Activated naive CD8-positive, alpha-beta T cell treated with anti-CD3 and anti-CD28 coated beads for 36 hours (primary cell): ENCODE measurements around the gene MYOM3. TPM values are rescaled to one million over a fixed set of nuclear protein-coding genes. Genes with fewer than 3 reads are reported as not detected.
"Not testable (repeated sequence)": the region's sequence is repeated elsewhere in the genome, so short reads cannot be mapped to it uniquely, and the experiment has no call there.

Source experiments
- DNase-seq: peaks from one replicate; pipeline ENCODE4 v3.0.0; 2021
- H3K27ac Mint-ChIP-seq: one replicate; pipeline ENCODE4 v1.8.0; 2022; ENCODE audit warnings: mild to moderate bottlenecking, moderate library complexity, mixed read lengths
- H3K27me3 Mint-ChIP-seq: one replicate; pipeline ENCODE4 v1.8.0; 2022; ENCODE audit warnings: mild to moderate bottlenecking, mixed read lengths
- H3K36me3 Mint-ChIP-seq: one replicate; pipeline ENCODE4 v1.8.0; 2021; ENCODE audit warnings: mild to moderate bottlenecking, mixed read lengths
- H3K4me1 Mint-ChIP-seq: one replicate; pipeline ENCODE4 v1.8.0; 2021; ENCODE audit warnings: mixed read lengths
- H3K4me3 Mint-ChIP-seq: one replicate; pipeline ENCODE4 v1.8.0; 2022; ENCODE audit warnings: mild to moderate bottlenecking, moderate library complexity, mixed read lengths
- H3K9me3 Mint-ChIP-seq: one replicate; pipeline ENCODE4 v1.8.0; 2022; ENCODE audit warnings: mixed read lengths
- total RNA-seq, 2 experiments: library from RNA; stranded (reverse); gene quantifications; one replicate each; pipeline ENCODE4 v1.2.3, GENCODE V29; 2021

Gene MYOM3
- total RNA-seq, 2 experiments from 2014 or later = not detected

- no peak overlapping the region for H3K4me3 Mint-ChIP-seq
- H3K4me1 Mint-ChIP-seq = no peaks in the 10 kb centered on the region
- no peaks in the 10 kb centered on the region for H3K36me3 Mint-ChIP-seq
- no peak for DNase-seq
- peaks cover 5% of the 10 kb centered on the region for H3K27me3 Mint-ChIP-seq
- no peak overlapping the region for H3K27ac Mint-ChIP-seq
- H3K9me3 Mint-ChIP-seq = peaks cover 4% of the 10 kb centered on the region
These were observed 49.7 kb downstream of the MYOM3 start for GRCh38 chr1:24062221-24062620.

DNA sequence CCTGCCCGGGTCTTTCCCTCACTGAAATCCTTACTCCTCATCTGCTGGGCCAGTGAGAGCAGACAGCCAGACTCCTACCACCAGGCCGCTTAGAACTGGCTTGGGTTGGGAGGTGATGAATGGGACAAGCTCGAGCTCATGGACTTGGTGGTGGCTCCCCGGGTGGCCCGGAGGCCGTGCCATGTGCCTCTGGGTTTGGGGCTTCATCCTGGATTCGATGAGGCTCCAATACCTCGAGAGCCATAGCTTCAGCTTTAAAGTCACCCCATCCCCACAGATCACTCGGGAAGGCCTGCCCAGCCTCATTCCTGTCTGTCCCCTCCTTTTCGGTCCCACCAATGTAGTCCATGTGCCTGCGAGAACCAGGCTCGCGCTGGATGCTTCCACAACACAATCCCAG lies 51.5 kb downstream of the MYOM3 start:
- Mint-ChIP-seq H3K27ac (no peak overlapping the region), H3K4me3 (no peak overlapping the region), H3K9me3 (peaks cover 4% of the 10 kb centered on the region), H3K36me3 (no peaks in the 10 kb centered on the region), H3K27me3 (peaks cover 5% of the 10 kb centered on the region), H3K4me1 (no peaks in the 10 kb centered on the region)
- DNase-seq = no peak

- Mint-ChIP-seq H3K9me3 (peaks cover 4% of the 10 kb centered on the region), H3K27me3 (peaks cover 5% of the 10 kb centered on the region), H3K36me3 (no peaks in the 10 kb centered on the region), H3K4me3 (no peak overlapping the region), H3K4me1 (no peaks in the 10 kb centered on the region), H3K27ac (no peak overlapping the region)
- no peak for DNase-seq
These were observed 53.1 kb downstream of the MYOM3 start for GRCh38 chr1:24058671-24059455.

DNA sequence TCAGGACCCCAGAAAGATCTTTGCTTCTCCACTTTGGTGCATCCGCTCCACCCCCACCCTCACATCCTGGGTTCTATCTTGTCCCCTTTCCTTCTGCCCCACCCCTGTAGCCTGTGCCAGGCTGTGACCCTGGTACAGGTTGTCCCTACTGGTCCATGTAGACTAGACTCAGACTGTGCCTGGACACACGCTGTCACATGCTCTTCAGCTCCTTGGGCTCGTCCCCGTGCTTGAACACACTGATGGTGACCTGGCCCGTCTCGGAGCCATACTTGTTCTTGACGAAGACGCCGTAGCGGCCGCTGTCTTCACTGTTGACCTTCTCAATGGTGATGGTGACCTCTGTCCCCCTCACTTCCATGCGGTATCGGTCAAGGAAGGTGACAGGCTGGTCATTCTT lies 54.8 kb downstream of the MYOM3 start:
- no peak for DNase-seq
- no peaks in the 10 kb centered on the region for H3K9me3 Mint-ChIP-seq
- no peak overlapping the region for H3K27ac Mint-ChIP-seq
- no peaks in the 10 kb centered on the region for H3K4me1 Mint-ChIP-seq
- no peak overlapping the region for H3K4me3 Mint-ChIP-seq
- no peaks in the 10 kb centered on the region for H3K27me3 Mint-ChIP-seq
- H3K36me3 Mint-ChIP-seq = no peaks in the 10 kb centered on the region

DNA sequence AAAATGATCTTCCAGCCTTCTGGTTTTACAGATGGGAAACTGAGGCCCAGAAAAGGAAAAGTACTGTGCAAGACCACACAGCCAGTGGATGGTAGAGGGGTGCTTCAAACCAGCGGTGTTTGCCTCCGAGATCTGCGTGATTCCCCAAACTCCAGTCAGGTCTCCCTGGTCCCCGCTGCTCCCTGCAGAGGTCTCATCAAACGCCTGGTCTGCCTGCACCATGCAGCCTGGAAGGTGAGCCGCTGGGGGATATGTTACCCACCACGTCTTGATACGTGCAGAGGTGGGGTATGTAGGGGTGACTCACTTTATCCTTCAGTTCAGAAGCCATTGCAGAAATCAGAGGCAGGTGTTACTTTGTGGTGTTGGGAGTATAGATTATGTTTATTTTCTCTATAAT lies 56.3 kb downstream of the MYOM3 start:
- H3K27me3 Mint-ChIP-seq = no peaks in the 10 kb centered on the region
- no peaks in the 10 kb centered on the region for H3K4me1 Mint-ChIP-seq
- no peaks in the 10 kb centered on the region for H3K9me3 Mint-ChIP-seq

DNA sequence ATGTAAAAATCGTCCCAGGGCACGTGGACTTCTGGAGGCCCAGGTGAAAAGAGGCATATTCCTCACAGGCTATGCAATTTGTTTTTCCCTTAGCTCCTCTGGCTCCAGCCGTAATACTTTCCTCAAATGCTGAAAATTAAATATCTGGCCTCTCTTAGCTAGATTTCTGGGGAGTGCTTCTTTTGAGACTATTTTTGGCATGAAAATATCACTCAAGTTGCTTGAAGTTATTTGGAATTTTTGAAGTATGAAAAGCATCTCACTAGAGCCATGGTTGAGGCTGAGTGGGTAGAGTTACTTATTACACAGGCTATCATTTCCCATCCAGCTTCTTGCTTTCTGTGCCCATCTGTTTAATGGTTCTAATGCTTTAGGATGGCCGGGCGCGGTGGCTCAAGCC lies 59.7 kb downstream of the MYOM3 start:
- H3K36me3 Mint-ChIP-seq = no peaks in the 10 kb centered on the region
- H3K27me3 Mint-ChIP-seq = peaks cover 3% of the 10 kb centered on the region
- no peak overlapping the region for H3K27ac Mint-ChIP-seq
- H3K4me3 Mint-ChIP-seq = no peak overlapping the region
- DNase-seq = no peak
- no peaks in the 10 kb centered on the region for H3K4me1 Mint-ChIP-seq
- no peaks in the 10 kb centered on the region for H3K9me3 Mint-ChIP-seq

More for the DNA sequence above, 56.3 kb downstream of the MYOM3 start:
- Mint-ChIP-seq H3K36me3 (no peaks in the 10 kb centered on the region), H3K4me3 (no peak overlapping the region), H3K27ac (no peak overlapping the region)
- DNase-seq = no peak

- H3K27ac Mint-ChIP-seq = no peak overlapping the region
- H3K4me1 Mint-ChIP-seq = peaks cover 1% of the 10 kb centered on the region
- no peak for DNase-seq
These were observed 60.6 kb downstream of the MYOM3 start for GRCh38 chr1:24051206-24051945.

DNA sequence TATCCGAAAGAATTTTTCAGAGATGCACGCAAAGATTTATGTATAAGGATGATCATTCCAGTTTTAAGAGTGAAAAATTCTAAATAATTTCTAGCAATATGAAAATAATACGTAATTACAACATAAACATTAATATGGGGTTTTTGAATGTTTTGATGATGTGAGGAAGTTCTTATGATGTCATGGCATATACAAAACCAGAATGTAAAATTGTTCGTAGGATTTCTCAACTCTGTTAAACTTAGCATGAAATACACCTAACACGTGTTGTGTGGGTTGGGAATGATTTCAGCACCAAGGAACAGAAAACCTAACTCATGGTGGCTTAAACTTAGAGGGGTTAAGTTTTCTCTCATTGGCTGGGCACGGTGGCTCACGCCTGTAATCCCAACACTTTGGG lies 62.2 kb downstream of the MYOM3 start:
- Mint-ChIP-seq H3K27ac (no peak overlapping the region), H3K9me3 (no peaks in the 10 kb centered on the region), H3K36me3 (no peaks in the 10 kb centered on the region), H3K4me1 (peaks cover 6% of the 10 kb centered on the region), H3K27me3 (peaks cover 3% of the 10 kb centered on the region), H3K4me3 (no peak overlapping the region)
- no peak for DNase-seq

More at GRCh38 chr1:24051206-24051945, 60.6 kb downstream of the MYOM3 start:
- H3K9me3 Mint-ChIP-seq = no peaks in the 10 kb centered on the region
- H3K36me3 Mint-ChIP-seq = no peaks in the 10 kb centered on the region
- no peak overlapping the region for H3K4me3 Mint-ChIP-seq
- peaks cover 3% of the 10 kb centered on the region for H3K27me3 Mint-ChIP-seq

- not testable (repeated sequence) for H3K4me1 Mint-ChIP-seq, H3K27me3 Mint-ChIP-seq, H3K27ac Mint-ChIP-seq, H3K4me3 Mint-ChIP-seq, H3K36me3 Mint-ChIP-seq, H3K9me3 Mint-ChIP-seq, DNase-seq
These were observed 63.0 kb downstream of the MYOM3 start for GRCh38 chr1:24048894-24049293.

GRCh38 chr1:24048205-24048869 lies 63.6 kb downstream of the MYOM3 start:
- Mint-ChIP-seq H3K9me3 (no peaks in the 10 kb centered on the region), H3K4me3 (no peak overlapping the region), H3K27me3 (peaks cover 3% of the 10 kb centered on the region), H3K27ac (no peak overlapping the region), H3K4me1 (peaks cover 6% of the 10 kb centered on the region), H3K36me3 (no peaks in the 10 kb centered on the region)
- DNase-seq = no peak

DNA sequence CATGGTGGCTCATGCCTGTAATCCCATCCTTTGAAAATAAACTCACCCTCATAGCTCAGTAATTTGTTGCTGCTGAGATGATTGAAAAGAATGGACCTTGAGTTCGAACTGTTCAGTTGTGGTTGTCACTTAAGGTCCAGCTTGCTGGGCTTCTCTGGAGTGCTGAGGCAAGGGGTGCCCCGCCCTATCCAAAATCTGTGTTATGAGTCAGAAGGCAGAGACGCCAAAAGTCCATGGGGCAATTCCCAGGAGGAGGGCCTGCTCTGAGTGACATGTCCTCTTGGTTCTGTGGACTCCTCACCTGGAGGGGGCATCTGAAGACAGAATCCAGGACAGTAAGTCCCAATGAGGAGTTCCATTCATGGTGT lies 64.8 kb downstream of the MYOM3 start:
- no peak overlapping the region for H3K27ac Mint-ChIP-seq
- peaks cover 3% of the 10 kb centered on the region for H3K27me3 Mint-ChIP-seq
- H3K36me3 Mint-ChIP-seq = no peaks in the 10 kb centered on the region
- peaks cover 6% of the 10 kb centered on the region for H3K4me1 Mint-ChIP-seq
- DNase-seq = no peak
- no peak overlapping the region for H3K4me3 Mint-ChIP-seq
- no peaks in the 10 kb centered on the region for H3K9me3 Mint-ChIP-seq

DNA sequence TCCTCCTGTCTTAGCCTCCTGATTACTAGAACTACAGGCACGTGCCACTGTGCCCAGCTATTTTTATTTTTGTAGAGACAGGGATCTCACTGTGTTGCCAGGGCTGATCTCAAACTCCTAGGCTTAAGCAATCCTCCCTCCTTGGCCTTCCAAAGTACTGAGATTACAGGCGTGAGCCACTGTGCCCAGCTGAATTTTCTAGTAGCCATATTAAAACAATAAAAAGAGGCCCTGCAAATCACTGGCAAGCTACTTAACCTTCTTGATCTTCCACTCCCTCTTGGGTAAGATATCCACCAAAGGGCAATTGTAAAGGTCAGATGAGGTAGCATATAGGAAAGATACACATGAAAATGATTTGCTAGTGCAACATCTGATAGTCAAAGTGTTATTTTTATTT lies 66.2 kb downstream of the MYOM3 start:
- H3K36me3 Mint-ChIP-seq = no peaks in the 10 kb centered on the region
- DNase-seq = no peak
- no peak overlapping the region for H3K4me3 Mint-ChIP-seq
- H3K27ac Mint-ChIP-seq = no peak overlapping the region
- peaks cover 6% of the 10 kb centered on the region for H3K4me1 Mint-ChIP-seq
- H3K9me3 Mint-ChIP-seq = no peaks in the 10 kb centered on the region
- peaks cover 3% of the 10 kb centered on the region for H3K27me3 Mint-ChIP-seq

GRCh38 chr1:24044672-24045071 lies 67.3 kb downstream of the MYOM3 start:
- not testable (repeated sequence) for H3K4me3 Mint-ChIP-seq, H3K27ac Mint-ChIP-seq, H3K36me3 Mint-ChIP-seq, H3K9me3 Mint-ChIP-seq, H3K4me1 Mint-ChIP-seq, DNase-seq, H3K27me3 Mint-ChIP-seq

- H3K27me3 Mint-ChIP-seq = peaks cover 3% of the 10 kb centered on the region
- no peak for DNase-seq
- H3K4me3 Mint-ChIP-seq = no peak overlapping the region
- H3K4me1 Mint-ChIP-seq = peaks cover 6% of the 10 kb centered on the region
- no peaks in the 10 kb centered on the region for H3K36me3 Mint-ChIP-seq
- no peak overlapping the region for H3K27ac Mint-ChIP-seq
- H3K9me3 Mint-ChIP-seq = no peaks in the 10 kb centered on the region
These were observed 68.4 kb downstream of the MYOM3 start for GRCh38 chr1:24043345-24044032.

DNA sequence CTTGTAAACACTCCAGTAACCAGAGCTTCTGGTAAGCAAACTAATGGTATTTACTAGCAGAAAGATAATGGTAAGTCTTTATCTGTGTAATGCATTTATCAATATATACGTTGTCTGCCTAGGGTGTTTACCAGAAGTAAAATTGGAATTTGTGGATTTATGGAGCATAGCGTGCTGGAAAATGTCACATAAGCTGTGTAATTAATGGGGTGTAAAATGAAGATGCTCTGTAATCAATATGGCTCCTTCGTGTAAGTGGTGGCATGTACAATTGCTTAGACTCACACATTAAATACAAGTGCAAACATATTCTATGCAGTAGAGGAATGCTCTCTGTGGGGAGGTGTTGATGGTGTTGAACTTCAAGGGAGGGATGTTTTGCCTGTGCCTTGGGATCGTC lies 69.6 kb downstream of the MYOM3 start:
- no peak overlapping the region for H3K27ac Mint-ChIP-seq
- peaks cover 6% of the 10 kb centered on the region for H3K4me1 Mint-ChIP-seq
- H3K27me3 Mint-ChIP-seq = no peaks in the 10 kb centered on the region
- no peaks in the 10 kb centered on the region for H3K36me3 Mint-ChIP-seq
- H3K4me3 Mint-ChIP-seq = no peak overlapping the region
- no peaks in the 10 kb centered on the region for H3K9me3 Mint-ChIP-seq
- DNase-seq = no peak
